Suprapubic skin (tissue), 4 donors: ENCODE results near the gene PTPRD.

Source experiments
- POLR2A ChIP-seq, 2 donors: fragments of 450-650 bp; IDR thresholded peaks; one replicate each; pipeline ENCODE4 v1.6.1; 2017; ENCODE audit warnings: antibody characterized with exemption in 2 of 2, mild to moderate bottlenecking in 2 of 2, moderate library complexity in 2 of 2
- POLR2AphosphoS5 ChIP-seq, 3 donors: sonication (generic); formaldehyde crosslinking; IDR thresholded peaks; one replicate each; pipeline ENCODE4 v1.6.1; 2017; ENCODE audit warnings: antibody characterized with exemption in 3 of 3
- TF ChIP-seq, protein P1 (sequence below), 2 donors: fragments of 200-600 bp in 1 of 2; fragments of 450-650 bp in 1 of 2; sonication (generic) in 1 of 2; IDR thresholded peaks; one replicate each; pipeline ENCODE4 v1.5.1; 2016 to 2019; ENCODE audit warnings: antibody characterized with exemption in 2 of 2, mild to moderate bottlenecking in 1 of 2, moderate library complexity in 1 of 2

DNA sequence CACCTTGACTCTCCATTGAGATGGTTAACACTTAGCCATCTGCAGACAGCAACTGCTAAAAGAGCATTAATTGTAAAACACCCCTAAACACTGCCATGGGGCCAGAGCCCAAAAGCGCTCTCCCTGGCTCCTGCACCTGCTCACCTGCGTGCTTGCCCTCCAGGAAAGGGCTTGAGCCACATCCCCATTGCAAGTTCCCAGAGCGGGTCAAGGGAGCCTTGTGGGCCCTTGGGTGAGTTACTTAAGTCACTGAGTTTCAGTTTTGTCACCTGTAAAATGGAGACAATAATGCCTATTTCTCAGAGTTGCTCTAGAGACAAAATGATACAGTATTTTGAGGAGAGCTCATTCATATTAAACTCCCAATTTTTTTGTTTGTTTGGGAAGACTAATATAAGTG is 967.8 kb downstream of the PTPRD start:
- TF ChIP-seq, protein P1, sequence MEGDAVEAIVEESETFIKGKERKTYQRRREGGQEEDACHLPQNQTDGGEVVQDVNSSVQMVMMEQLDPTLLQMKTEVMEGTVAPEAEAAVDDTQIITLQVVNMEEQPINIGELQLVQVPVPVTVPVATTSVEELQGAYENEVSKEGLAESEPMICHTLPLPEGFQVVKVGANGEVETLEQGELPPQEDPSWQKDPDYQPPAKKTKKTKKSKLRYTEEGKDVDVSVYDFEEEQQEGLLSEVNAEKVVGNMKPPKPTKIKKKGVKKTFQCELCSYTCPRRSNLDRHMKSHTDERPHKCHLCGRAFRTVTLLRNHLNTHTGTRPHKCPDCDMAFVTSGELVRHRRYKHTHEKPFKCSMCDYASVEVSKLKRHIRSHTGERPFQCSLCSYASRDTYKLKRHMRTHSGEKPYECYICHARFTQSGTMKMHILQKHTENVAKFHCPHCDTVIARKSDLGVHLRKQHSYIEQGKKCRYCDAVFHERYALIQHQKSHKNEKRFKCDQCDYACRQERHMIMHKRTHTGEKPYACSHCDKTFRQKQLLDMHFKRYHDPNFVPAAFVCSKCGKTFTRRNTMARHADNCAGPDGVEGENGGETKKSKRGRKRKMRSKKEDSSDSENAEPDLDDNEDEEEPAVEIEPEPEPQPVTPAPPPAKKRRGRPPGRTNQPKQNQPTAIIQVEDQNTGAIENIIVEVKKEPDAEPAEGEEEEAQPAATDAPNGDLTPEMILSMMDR (IDR thresholded peaks at IDR 0.05) = no peak
- TF ChIP-seq POLR2A (IDR thresholded peaks at IDR 0.05) (no peak), POLR2AphosphoS5 (IDR thresholded peaks at IDR 0.05) (no peak)
